HG03045 (cell line): ENCODE data around the gene CHIT1.
"Not testable (repeated sequence)": the region's sequence is repeated elsewhere in the genome, so short reads cannot be mapped to it uniquely, and the experiment has no call there.

Source experiments
- ATAC-seq: cut with Tn5 transposase; IDR thresholded peaks from one replicate; pipeline ENCODE4 v1.9.1; 2021; ENCODE audit warnings: mild to moderate bottlenecking, moderate library complexity; ENCODE audit not compliant: unreplicated experiment

CHIT1 gene

DNA sequence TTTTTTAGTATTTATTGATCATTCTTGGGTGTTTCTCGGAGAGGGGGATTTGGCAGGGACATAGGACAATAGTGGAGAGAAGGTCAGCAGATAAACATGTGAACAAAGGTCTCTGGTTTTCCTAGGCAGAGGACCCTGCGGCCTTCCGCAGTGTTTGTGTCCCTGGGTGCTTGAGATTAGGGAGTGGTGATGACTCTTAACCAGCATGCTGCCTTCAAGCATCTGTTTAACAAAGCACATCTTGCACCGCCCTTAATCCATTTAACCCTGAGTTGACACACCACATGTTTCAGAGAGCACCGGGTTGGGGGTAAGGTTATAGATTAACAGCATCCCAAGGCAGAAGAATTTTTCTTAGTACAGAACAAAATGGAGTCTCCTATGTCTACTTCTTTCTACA, 36.7 kb upstream of the CHIT1 start:
- not testable (repeated sequence) for ATAC-seq

DNA sequence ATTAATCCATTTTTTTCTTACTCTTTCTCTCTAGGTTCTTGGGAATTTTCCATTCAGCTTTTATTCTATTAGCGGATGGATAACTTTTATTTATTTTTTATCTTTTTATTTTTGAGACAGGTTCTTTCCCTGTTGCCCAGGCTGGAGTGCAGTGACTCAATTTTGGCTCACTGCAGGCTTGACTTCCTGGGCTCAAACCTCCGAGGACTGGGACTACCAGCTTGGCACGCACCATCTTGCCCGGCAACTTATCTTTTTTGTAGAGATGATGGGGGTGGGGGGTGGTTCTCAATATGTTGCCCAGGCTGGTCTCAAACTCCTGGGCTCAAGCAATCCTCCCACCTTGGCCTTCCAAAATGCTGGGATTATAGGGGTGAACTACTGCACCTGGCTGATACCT, 36.1 kb upstream of the CHIT1 start:
- ATAC-seq, result no peak

DNA sequence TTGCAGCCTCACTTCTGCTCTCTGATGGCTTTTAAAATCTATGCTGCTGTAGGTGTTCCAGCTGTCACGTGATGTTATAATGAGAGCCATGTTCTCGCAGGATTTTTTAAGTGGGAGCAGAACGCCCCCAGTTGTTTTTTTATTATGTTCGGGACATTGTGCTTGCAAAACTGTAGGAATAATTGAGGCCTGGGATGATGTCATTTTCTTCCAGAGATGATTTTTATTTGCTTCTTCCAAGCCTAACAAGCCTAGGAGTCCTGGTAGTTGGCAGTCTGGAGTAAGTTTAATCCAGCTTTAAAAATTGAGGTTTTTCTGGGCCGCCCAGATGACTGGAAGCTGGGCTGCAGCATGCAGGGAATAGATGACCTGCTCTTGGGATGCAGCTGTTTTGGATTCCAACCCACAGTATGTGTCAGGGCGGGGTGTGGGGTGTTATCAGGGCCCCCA, 34.6 kb upstream of the CHIT1 start:
- no peak for ATAC-seq

DNA sequence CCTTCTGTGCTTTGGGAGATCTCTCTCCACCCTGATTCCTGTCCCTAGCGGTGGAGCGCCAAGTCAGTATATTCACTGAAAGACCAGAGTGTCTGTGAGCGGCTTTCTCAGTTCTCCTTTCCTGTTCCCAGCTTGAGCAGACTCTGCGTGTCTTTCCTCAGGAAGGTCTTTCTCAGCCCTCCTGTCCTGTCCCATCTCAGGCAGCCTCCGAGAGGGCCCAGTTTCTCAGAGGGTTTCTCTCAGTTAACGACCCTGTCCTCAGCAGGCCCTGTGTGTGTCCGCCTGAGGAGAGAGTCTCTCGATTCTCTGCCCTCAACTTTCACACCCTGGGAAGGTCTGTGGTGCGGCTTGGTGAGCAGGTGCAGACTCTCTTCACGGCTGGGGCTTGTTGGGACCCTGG, 34.0 kb upstream of the CHIT1 start:
- no peak for ATAC-seq

DNA sequence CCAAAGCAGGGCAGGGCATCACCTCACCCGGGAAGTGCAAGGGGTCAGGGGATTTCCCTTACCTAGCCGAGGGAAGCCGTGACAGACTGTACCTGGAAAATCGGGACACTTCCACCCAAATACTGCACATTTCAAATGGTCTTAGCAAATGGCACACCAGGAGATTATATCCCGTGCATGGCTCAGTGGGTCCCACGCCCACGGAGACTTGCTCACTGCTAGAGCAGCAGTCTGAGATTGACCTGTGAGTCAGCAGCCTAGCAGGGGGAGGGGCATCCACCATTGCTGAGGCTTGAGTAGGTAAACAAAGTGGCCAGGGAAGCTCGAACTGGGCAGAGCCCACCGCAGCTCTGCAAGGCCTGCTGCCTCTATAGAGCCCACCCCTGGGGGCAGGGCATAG, 27.2 kb upstream of the CHIT1 start:
- not testable (repeated sequence) for ATAC-seq

DNA sequence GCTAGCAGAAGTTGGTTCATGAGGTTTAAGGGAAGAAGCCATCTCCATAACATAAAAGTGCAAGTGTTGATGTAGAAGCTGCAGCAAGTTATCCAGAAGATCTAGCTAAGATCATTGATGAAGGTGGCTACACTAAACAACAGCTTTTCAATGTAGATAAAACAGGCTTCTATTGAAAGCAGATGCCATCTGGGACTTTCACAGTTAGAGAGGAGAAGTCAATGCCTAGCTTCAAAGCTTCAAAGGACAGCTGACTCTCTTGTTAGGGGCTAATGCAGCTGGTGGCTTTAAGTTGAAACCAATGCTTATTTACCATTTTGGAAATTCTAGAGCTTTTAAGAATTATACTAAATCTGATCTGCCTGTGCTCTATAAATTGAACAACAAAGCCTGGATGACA, 25.3 kb upstream of the CHIT1 start:
- ATAC-seq, result not testable (repeated sequence)

DNA sequence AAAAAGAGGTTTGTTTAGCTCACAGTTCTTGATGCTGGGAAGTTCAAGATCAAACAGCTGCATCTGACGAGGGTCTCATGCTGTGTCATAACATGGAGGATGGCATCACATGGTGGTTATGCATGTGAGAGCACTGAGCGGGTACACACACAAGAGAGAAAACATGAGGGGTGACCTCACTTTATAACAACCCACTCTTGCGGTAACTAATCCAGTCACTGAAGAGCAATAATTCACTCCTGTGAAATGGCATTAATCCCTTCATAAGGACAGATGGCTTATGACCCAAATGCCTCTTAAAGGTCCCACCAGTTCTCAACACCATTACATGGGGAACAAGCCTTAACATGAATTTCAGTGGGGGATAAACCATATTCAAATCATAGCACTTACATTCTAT, 23.2 kb upstream of the CHIT1 start:
- ATAC-seq, result no peak

DNA sequence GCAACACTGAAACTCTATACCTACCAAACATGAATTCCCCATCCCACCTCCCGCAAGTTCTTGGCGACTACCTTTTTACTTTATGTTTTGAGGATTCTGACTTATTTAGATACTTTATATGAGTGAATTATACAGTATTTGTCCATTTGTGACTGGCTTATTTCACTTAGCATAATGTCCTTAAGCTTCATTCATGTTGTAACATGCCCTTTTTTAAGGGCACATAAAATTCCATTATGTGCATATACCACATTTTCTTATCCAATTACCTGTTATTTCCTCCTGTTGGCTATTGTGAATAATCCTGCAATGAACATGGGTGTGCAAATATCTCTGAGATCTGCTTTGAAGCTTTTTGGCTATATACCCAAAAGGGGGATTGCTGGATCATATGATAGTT, 22.0 kb upstream of the CHIT1 start:
- ATAC-seq, result no peak

DNA sequence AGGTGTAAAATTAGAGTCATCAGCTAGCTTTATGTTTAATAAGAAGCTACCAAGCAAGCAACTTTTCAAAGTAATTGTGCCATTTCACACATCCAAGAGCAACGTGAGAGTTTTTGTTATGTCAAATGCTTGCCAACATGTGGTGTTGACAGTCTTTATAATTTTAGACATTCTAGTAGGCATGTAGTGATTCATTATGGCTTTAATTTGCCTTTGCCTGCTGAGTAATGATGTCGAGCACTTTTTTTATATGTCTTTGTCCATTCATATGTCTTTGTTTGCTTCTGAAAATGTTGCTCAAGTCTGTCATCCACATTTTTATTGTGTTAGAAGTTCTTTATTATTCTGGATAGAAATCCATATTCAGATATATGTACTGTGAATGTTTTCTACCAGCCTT, 21.4 kb upstream of the CHIT1 start:
- no peak for ATAC-seq

DNA sequence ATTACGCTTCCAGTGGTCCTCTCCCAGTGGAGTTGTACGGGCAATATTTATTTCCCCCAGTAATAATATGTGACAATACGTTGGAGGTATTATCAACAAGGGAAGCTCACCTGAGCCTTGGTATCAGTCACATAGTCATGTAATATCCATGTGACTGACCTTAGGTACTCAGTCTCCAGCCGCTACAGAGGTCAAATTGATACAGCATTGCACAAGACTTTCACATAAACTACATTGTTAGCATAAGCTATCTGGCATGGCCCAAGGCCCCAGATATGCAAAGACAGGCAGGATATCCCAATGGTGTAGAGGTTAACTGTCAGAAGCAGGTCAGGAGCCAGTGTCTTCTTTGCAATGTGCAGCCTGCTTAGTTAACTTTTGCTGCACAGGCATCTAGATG, 15.3 kb upstream of the CHIT1 start:
- no peak for ATAC-seq

DNA sequence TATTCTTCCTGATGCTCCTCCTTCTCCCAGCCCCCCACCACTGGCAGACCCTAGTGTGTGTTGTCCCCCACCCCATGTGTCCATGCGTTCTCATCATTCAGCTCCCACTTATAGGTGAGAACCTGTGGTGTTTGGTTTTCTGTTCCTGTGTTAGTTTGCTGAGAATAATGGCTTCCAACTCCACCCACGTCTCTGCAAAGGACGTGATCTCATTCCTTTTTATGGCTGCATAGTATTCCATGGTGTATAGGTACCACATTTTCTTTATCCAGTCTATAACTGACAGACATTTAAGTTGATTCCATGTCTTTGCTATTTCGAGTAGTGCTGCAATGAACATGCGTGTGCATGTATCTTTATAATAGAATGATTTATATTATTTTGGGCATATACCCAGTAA, 12.2 kb upstream of the CHIT1 start:
- not testable (repeated sequence) for ATAC-seq

DNA sequence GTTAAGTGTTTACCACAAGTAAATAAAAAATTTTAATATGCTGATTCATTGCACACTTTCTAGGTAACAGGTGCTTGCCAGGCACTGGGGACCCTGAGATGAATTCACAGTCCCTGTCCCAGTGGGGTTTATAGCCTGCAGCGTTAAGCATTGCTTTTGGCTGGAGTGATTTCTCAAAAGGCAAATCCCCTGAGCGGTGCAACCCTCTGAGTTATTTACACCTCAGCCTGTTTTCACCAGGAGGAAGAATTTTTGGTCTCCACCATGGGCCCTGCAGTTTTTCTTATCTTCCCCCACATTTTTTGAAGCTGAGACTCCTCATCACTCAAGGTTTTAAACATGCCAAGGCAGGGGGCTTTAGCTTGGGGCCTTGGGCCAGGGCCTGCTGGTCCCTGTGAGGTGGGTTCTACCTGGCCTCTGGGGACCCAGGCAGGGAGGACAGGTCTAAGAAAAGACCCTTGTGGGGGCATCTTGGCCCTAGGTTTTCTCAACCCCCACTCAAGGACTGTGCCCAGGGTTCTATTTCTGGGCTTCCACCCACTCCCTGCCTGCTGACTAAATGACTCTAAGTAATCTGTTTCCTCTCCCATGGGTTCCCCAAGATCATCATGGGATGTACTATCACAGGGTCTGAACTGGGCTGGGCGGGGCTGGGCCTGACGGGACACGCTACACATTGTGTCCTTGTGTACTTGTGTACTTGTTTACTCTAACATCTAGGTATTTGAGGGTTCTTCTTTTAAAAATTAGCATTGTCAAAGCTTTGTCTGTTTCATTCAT, 10.2 kb upstream of the CHIT1 start:
- ATAC-seq, result no peak

DNA sequence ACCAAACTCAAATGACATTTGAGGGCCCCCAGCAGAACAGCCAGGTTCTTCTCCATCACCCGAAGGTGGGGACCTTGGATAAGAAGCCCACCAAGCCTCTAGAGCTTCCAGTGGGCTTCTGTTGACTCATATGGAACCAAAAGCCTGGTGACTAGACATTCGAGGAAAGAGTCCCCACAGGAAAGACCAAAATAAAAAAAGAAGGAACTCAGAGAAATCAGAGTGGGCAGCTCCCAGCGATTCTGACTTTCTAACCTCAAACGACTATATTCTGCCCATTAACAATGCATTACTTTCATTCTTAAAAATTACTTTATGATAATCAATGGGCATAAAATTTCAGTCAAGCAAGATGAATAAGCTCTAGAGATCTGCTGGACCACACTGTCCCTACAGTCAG, 9.6 kb upstream of the CHIT1 start:
- ATAC-seq, result no peak

DNA sequence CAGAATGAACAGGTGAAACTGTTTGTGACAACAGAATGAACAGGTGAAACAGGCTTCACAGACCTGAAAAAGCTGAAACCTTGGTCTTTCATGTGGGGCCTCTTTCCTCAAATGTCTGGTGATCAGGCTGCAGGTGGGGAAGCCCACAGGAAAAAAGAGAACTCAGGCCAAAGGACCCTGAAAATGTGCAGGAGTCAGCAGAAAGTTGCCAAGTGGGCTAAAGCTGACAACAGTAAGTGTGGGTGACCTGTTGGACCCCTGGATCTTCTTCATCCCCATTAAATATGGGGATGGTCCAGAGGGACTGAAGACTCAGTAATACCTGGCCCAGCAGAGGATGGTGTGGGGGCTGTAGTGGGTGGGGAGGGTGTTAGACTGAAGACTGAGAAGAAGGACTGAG, 9.1 kb upstream of the CHIT1 start:
- no peak for ATAC-seq

DNA sequence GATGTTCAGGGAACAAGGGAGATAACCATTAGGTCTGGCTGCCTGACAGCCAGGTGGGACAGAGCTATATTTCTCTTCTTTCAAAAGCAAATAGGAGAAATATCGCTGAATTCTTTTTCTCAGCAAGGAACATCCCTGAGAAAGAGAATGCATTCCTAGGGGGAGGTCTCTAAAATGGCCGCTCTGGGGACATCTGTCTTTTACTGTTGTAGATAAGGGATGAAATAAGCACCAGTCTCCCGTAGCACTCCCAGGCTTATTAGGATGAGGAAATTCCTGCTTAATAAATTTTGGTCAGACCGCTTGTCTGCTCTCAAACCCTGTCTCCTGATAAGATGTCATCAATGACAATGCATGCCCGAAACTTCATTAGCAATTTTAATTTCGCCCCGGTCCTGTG, 5.4 kb upstream of the CHIT1 start:
- not testable (repeated sequence) for ATAC-seq

DNA sequence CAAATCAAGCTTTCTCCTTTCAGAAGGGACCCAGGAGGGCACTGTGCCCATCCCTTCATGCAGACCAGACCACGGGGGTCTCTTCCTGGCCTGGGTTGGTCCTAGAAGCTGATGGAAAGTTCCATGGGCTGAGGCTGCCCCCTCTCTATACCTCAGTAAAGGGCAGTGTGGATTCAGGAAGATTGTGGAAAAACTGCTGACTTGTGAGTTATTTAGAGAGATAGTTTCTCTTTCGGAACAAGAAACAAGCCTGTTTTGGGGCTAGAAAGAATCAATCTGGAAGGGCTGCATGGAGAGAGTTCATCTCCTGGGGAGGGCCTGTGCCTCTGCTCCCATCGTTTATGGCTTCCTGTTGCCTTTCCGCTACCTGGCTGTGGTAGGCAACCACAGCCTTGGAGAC, 803 bp downstream of the CHIT1 start:
- ATAC-seq, result no peak

DNA sequence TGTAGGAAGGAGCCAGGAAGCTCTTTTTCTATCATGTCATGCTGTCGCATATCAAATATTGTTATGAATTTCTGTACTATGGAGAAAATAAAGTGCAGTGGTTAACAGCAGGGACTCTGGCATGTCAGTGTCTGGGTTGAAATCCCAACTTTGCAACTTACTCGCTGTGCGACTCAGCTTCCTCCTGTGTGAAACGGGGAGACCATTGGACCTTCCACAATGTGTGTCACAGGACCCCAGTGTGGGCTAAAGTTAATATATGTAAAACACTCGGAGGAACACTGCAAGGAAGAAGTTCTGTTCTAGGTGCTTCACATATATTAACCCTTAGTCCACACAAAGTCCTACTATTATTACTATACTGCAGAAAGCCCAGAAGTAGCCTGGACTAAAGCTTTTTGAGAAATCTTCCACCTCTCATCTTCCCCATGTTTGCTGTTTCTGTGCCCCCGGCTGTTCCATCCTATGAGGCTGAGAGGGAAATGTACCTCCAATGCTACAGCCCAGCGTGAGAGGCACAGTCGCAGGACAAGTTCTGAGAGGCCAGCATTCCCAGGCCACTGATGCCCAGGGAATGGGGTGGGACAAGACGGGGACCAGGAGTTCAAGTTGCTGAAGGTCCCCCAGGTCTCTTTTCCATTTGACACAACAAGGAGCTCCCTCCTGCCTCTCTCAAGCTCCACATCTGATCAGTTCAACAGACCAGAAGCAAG, 1.9 kb downstream of the CHIT1 start:
- no peak for ATAC-seq

DNA sequence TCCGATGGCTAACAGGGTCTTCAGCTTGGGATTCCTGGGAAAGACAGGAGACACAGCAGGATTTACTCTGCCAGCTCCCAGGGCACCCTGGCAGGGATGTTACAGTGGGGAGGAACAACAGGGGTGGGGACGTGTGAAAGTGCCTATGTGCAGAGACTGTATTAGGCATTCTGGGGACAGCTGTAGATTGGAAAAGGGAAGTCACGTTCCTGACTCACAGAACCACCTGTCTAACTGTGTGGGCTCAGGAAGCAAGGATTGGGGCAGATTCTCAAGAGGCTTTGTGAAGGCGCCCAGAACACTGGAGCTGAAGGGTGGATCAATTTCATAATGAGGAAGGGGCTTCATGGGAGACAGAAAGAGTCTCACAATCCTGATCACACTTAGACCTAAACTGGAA, 4.4 kb downstream of the CHIT1 start:
- ATAC-seq, result no peak

DNA sequence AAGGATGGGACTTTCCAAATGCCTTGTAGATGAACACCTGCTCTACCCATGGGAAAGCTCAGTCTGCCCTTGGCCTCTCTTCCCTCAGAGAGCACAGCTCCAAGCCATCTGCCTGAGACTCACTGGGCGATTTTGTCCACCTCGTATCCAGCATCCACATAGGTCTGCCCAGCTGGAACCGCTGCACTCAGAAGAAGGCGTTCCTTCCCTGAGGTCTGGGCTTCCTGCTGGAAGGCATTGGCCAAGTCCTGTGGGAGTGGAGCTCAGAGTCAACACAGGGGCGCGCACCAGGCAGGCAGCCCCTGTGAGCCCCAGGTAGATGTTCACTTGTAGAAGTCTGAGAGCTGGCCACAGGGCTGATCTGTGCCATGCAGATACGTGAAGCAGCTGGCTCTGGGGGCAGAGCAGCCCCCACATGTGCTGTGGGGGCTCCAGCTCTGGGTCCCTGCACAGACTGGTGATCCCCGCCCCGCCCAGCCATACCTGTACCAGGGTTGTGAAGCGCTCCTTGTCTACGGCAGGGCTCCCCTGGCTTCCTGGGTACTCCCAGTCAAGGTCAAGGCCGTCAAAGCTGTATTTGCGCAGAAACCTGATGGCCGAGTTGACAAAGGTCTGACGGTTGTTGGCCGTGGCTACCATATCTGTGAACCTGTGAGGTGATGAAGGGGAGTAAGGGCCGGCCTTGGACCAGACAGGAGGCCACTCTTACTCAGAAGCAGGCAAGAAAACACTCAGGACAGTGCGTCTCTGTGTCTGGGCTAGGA, 6.3 kb downstream of the CHIT1 start:
- ATAC-seq, result no peak

DNA sequence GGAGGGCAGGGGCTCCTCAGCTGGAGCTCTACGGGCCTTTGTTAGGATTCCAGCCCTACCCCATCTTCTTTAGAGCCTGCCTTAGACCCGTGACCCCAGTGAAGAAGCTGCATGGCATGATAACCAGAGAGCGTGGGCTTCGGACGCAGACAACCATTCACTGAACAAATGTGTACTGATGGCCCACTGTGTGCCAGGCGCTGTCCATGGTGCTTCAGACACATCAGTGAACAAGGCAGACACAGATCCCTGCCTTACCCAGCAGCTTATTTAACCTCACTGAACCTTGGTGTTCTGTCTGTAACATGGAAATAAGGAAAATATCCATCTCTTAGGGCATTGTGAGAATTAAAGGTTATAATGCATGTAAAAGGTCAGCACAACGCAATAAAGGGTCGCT, 9.5 kb downstream of the CHIT1 start:
- no peak for ATAC-seq

DNA sequence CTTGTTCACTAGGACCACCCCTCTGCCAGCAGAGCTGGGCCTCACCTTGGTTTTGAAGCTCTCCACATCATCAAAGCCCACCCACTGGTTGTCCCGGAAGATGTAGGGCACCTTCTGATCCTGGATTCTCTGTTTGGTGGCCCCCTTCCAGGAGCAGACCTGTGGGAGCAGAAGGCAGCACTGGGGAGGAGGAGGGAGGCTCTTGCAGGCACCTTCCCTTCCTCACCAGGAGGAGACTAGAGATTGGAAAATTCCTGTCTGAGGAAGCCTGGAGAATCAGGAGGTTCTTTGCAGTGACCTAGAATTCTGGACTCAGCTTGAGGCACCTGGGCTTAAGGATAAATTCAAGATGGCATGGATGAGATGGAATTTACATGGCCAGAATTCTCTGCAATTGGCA, 10.3 kb downstream of the CHIT1 start:
- no peak for ATAC-seq

DNA sequence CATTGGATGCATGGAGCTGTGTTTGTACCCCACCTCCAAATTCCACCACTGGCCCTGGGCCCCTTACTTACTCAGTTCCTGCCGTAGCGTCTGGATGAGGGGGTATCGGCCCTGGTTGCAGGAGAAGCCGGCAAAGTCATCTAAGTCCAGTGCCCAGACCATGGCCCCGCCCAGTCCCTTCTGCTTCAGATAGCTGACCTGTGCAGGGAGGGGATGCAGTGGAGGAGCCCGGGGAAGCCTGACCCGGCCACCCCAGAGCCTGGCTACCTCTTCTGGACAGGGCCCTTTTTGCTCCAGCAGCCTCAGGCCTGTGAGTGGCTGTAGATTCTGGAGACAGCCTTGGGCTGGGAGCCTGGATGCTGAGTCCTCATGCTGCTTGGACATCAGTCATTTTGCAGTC, 11.8 kb downstream of the CHIT1 start:
- no peak for ATAC-seq
